ENCODE results near the gene PRR9.
"Not testable (repeated sequence)": the region's sequence is repeated elsewhere in the genome, so short reads cannot be mapped to it uniquely, and the experiment has no call there.

PRR9 gene

GRCh38 chr1:153217212-153217611, at the start of gene PRR9:
PRR9 (plus strand) TSS chr1:153217584; CDS start chr1:153218145, 561 bp downstream.
- no peak for DNase-seq

GRCh38 chr1:153168686-153169085, 48.7 kb upstream of the PRR9 start:
- no peak for DNase-seq

- DNase-seq = no peak
Measured at GRCh38 chr1:153174624-153175023, 42.8 kb upstream of the PRR9 start.

- no peak for DNase-seq
Measured at GRCh38 chr1:153178922-153179321, 38.5 kb upstream of the PRR9 start.

GRCh38 chr1:153180556-153180955, 36.8 kb upstream of the PRR9 start:
- no peak for DNase-seq

- not testable (repeated sequence) for DNase-seq
Measured at GRCh38 chr1:153188301-153188700, 29.1 kb upstream of the PRR9 start.

GRCh38 chr1:153190373-153190772, 27.0 kb upstream of the PRR9 start:
- DNase-seq = no peak

- no peak for DNase-seq
Measured at GRCh38 chr1:153192697-153193096, 24.7 kb upstream of the PRR9 start.

- DNase-seq = no peak
Measured at GRCh38 chr1:153194331-153195050, 22.9 kb upstream of the PRR9 start.

- no peak for DNase-seq
Measured at GRCh38 chr1:153195216-153195615, 22.2 kb upstream of the PRR9 start.

- no peak for DNase-seq
Measured at GRCh38 chr1:153202006-153202405, 15.4 kb upstream of the PRR9 start.

- no peak for DNase-seq
Measured at GRCh38 chr1:153203130-153203529, 14.3 kb upstream of the PRR9 start, which contains the start of gene LELP1. LELP1 (plus strand) TSS chr1:153203430; CDS start chr1:153204708, 1,278 bp downstream.

- DNase-seq = no peak
Measured at GRCh38 chr1:153206631-153207030, 10.8 kb upstream of the PRR9 start.

GRCh38 chr1:153210206-153210605, 7.2 kb upstream of the PRR9 start:
- DNase-seq = no peak

GRCh38 chr1:153212201-153212600, 5.2 kb upstream of the PRR9 start:
- no peak for DNase-seq

- DNase-seq = no peak
Measured at GRCh38 chr1:153213519-153213918, 3.9 kb upstream of the PRR9 start.

- no peak for DNase-seq
Measured at GRCh38 chr1:153217744-153218416, 496 bp downstream of the PRR9 start.

GRCh38 chr1:153220606-153221303, 3.4 kb downstream of the PRR9 start:
- no peak for DNase-seq

GRCh38 chr1:153223040-153223891, 5.9 kb downstream of the PRR9 start:
- peak; percentile 51 for DNase-seq

GRCh38 chr1:153227810-153228209, 10.4 kb downstream of the PRR9 start:
- no peak for DNase-seq

GRCh38 chr1:153228491-153228890, 11.1 kb downstream of the PRR9 start:
- DNase-seq = no peak

- peak; percentile 8 for DNase-seq
Measured at GRCh38 chr1:153229076-153229829, 11.9 kb downstream of the PRR9 start.

Measured in activated naive CD4-positive, alpha-beta T cell treated with Interleukin-2 at 50 U/mL for 16 hours (primary cell).